Measurements from ENCODE around the gene TJP1.

The TJP1 gene

GRCh38 chr15:29686079-29686425, 136.2 kb downstream of the TJP1 start:
- H3K4me3 ChIP-seq (ENCODE audit: low read depth, low read length): no peak overlapping the region
- no peak for TF ChIP-seq CTCF (IDR thresholded peaks at IDR 0.05; ENCODE audit: insufficient read depth, low read depth, low read length, missing control alignments)
- no peak for DNase-seq (ENCODE audit: low read depth)

- H3K4me3 ChIP-seq (ENCODE audit: low read depth, low read length): no peak overlapping the region
- no peak for DNase-seq (ENCODE audit: low read depth)
- no peak for TF ChIP-seq CTCF (IDR thresholded peaks at IDR 0.05; ENCODE audit: insufficient read depth, low read depth, low read length, missing control alignments)
These were observed 136.9 kb downstream of the TJP1 start for GRCh38 chr15:29685156-29686078.

- no peak overlapping the region for H3K4me3 ChIP-seq (ENCODE audit: low read depth, low read length)
- DNase-seq (ENCODE audit: low read depth): no peak
- TF ChIP-seq CTCF (IDR thresholded peaks at IDR 0.05; ENCODE audit: insufficient read depth, low read depth, low read length, missing control alignments): no peak
These were observed 139.5 kb downstream of the TJP1 start for GRCh38 chr15:29682781-29683180.

GRCh38 chr15:29682361-29682760, 139.9 kb downstream of the TJP1 start:
- no peak overlapping the region for H3K4me3 ChIP-seq (ENCODE audit: low read depth, low read length)
- TF ChIP-seq CTCF (IDR thresholded peaks at IDR 0.05; ENCODE audit: insufficient read depth, low read depth, low read length, missing control alignments): no peak
- DNase-seq (ENCODE audit: low read depth): no peak

GRCh38 chr15:29681946-29682345, 140.3 kb downstream of the TJP1 start:
- no peak for DNase-seq (ENCODE audit: low read depth)
- H3K4me3 ChIP-seq (ENCODE audit: low read depth, low read length): no peak overlapping the region
- no peak for TF ChIP-seq CTCF (IDR thresholded peaks at IDR 0.05; ENCODE audit: insufficient read depth, low read depth, low read length, missing control alignments)

GRCh38 chr15:29681166-29681845, 141.0 kb downstream of the TJP1 start:
- no peak for DNase-seq (ENCODE audit: low read depth)
- no peak for TF ChIP-seq CTCF (IDR thresholded peaks at IDR 0.05; ENCODE audit: insufficient read depth, low read depth, low read length, missing control alignments)
- H3K4me3 ChIP-seq (ENCODE audit: low read depth, low read length): no peak overlapping the region

Measured in GM12865 (cell line).